RWPE2 (cell line): ENCODE measurements around the gene NAA40.

Experiments
- ATAC-seq: fragments of 200-7000 bp; cut with Tn5 transposase; 3 replicates; pipeline ENCODE4 v1.9.1; 2021; ENCODE audit warnings: low read depth
- DNase-seq: peaks from one replicate; pipeline ENCODE4 v3.0.0-alpha.2; 2020; ENCODE audit warnings: low spot score
- H3K27ac ChIP-seq: fragments of 450-650 bp; 2 replicates; pipeline ENCODE4 v1.5.1; 2017; ENCODE audit warnings: mild to moderate bottlenecking; ENCODE audit not compliant: poor library complexity, severe bottlenecking
- H3K27me3 ChIP-seq: fragments of 250-450 bp; sonication (Bioruptor Pico); 2 replicates; pipeline ENCODE4 v1.5.1; 2021; ENCODE audit warnings: mild to moderate bottlenecking, moderate library complexity; ENCODE audit not compliant: insufficient read depth, poor library complexity, severe bottlenecking
- H3K36me3 ChIP-seq: fragments of 250-450 bp; sonication (Bioruptor Pico); 2 replicates; pipeline ENCODE4 v1.5.1; 2020; ENCODE audit warnings: low read depth, mild to moderate bottlenecking, moderate library complexity
- H3K4me1 ChIP-seq: fragments of 250-450 bp; sonication (Bioruptor Pico); 2 replicates; pipeline ENCODE4 v1.5.1; 2021; ENCODE audit warnings: mild to moderate bottlenecking, moderate library complexity; ENCODE audit not compliant: insufficient read depth, poor library complexity, severe bottlenecking
- H3K4me3 ChIP-seq: fragments of 250-450 bp; sonication (Bioruptor Pico); 2 replicates; pipeline ENCODE4 v1.5.1; 2021; ENCODE audit warnings: mild to moderate bottlenecking, moderate library complexity; ENCODE audit not compliant: severe bottlenecking
- H3K9me3 ChIP-seq: fragments of 250-450 bp; sonication (Bioruptor Pico); 2 replicates; pipeline ENCODE4 v1.5.1; 2021; ENCODE audit warnings: mild to moderate bottlenecking, moderate library complexity; ENCODE audit not compliant: severe bottlenecking
- CTCF ChIP-seq: fragments of 450-650 bp; IDR thresholded peaks from one replicate; pipeline ENCODE4 v1.5.1; 2017; ENCODE audit warnings: mild to moderate bottlenecking, moderate library complexity; ENCODE audit not compliant: poor library complexity, severe bottlenecking

Gene NAA40

GRCh38 chr11:63911876-63912275 is 26.9 kb upstream of the NAA40 start:
- DNase-seq (no peak), ATAC-seq (no peak)
- peaks cover 14% of the 10 kb centered on the region; the same call in 1 of the 2 replicates for H3K36me3 ChIP-seq
- H3K4me3 ChIP-seq: no peak overlapping the region
- no peak overlapping the region for H3K27ac ChIP-seq
- TF ChIP-seq CTCF: no peak
- peaks cover 4% of the 10 kb centered on the region for H3K27me3 ChIP-seq
- no peaks in the 10 kb centered on the region for H3K4me1 ChIP-seq
- H3K9me3 ChIP-seq: no peaks in the 10 kb centered on the region

DNA sequence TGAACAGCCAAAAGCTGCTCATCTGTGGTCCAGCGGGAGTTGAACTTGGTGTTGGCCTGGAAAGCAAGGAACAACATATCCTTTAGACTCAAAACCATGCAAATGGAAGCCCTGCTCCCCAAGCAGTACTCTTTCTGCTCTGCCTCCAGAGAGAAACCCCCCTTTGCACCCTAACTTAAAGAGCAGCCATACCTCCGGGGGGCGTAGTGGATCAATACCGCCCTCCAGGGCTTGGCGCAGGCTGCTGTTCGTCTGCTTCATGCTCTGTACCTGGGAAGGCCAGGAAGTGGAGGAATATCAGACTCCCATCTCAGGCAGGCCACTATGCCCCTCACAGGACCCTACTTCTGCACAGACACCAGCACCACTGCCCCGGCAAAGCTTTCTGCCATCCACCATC is 26.1 kb upstream of the NAA40 start:
- no peaks in the 10 kb centered on the region for H3K4me1 ChIP-seq
- H3K9me3 ChIP-seq: no peaks in the 10 kb centered on the region
- ATAC-seq (no peak), DNase-seq (no peak)
- peaks cover 4% of the 10 kb centered on the region for H3K27me3 ChIP-seq
- no peak for TF ChIP-seq CTCF
- 0 out of 2 replicates have a peak, but pooled peaks cover 8% of the 10 kb centered on the region for H3K36me3 ChIP-seq
- no peak overlapping the region for H3K27ac ChIP-seq
- H3K4me3 ChIP-seq: no peak overlapping the region

DNA sequence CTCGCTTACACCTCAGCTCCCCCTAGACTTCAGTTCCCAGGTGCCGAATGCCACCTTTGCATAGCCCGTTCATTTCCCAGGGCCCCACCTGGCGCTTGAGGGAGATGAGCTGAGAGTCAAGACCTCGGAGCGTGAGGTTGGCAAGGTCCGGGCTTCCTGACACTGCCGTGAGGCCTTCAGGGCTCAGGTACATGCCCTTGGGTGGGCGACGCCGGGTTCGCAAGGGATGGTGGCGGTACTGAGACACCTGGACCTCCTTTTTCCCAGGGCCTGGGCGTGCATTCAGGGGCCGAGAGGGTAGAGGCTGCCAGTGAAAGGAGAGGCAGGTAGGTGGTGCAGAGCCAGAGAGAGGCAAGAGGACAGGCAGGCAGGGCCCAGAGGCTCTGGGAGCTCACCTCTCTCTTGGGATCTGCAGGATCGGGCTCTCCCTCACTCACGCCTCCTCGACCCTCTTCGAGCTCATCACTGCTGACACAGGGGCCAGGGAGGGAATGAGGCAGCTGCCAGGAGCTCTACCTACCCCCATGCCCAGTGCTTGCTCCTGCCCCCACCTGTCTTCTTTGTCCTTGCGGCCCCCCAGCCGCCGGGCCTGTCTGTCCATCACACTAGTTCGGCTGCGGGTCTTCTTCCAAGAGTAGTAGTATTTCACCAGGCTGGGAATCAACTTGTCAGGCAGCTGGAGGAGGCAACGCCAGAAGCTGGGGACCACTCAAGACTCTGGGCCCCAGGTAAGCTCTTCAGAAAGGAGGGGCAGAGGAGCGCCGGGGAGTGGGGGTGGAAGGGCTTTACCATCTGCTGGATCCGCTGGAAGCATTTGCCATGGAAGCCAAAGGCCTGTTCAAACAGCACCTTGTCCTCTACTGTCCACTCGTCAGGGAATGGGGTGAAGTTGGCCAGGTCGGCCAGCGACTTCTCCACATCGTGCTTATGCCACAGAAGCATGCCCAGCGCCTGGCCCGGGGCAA is 24.7 kb upstream of the NAA40 start:
- no peak for TF ChIP-seq CTCF
- H3K36me3 ChIP-seq: no peaks in the 10 kb centered on the region
- DNase-seq: no peak

GRCh38 chr11:63914896-63915691 is 23.7 kb upstream of the NAA40 start:
- Histone ChIP-seq H3K4me3 (no peak overlapping the region), H3K27ac (no peak overlapping the region), H3K9me3 (no peaks in the 10 kb centered on the region), H3K36me3 (no peaks in the 10 kb centered on the region), H3K27me3 (peaks cover 4% of the 10 kb centered on the region), H3K4me1 (no peaks in the 10 kb centered on the region)
- no peak for TF ChIP-seq CTCF
- DNase-seq (no peak), ATAC-seq (no peak)

More for the DNA sequence above, 24.7 kb upstream of the NAA40 start:
- 0 out of 3 replicates have a peak, but pooled peaks have one; percentile 28 for ATAC-seq
- Histone ChIP-seq H3K27ac (no peak overlapping the region), H3K9me3 (no peaks in the 10 kb centered on the region), H3K27me3 (peaks cover 4% of the 10 kb centered on the region), H3K4me1 (no peaks in the 10 kb centered on the region), H3K4me3 (no peak overlapping the region)
